Left lung (tissue), 10 donors: ENCODE measurements around the gene VMAC. TPM values are rescaled to one million over a fixed set of nuclear protein-coding genes. Genes with fewer than 3 reads are reported as not detected.

ENCODE experiments used
- ATAC-seq: fragments of 200-7000 bp; cut with Tn5 transposase; one replicate; pipeline ENCODE4 v1.9.1; 2020; ENCODE audit warnings: moderate library complexity
- DNase-seq, 4 donors: peaks; one replicate each; pipeline ENCODE4 v3.0.0-alpha.2; 2013 to 2020
- H3K27ac ChIP-seq, 2 donors: fragments of 200-600 bp; sonication (generic) in 1 of 2; one replicate each; pipeline versions ENCODE4 v1.5.0 to v1.8.0; 2020 to 2021
- H3K27me3 ChIP-seq, 2 donors: fragments of 200-600 bp; sonication (generic) in 1 of 2; one replicate each; pipeline versions ENCODE4 v1.5.0 to v1.8.0; 2020 to 2021
- H3K36me3 ChIP-seq, 2 donors: fragments of 200-600 bp; sonication (generic) in 1 of 2; one replicate each; pipeline versions ENCODE4 v1.5.0 to v1.8.0; 2020 to 2021
- H3K4me1 ChIP-seq, 2 donors: fragments of 200-600 bp; one replicate each; pipeline ENCODE4 v1.8.0; 2021
- H3K4me3 ChIP-seq, 2 donors: fragments of 200-600 bp; sonication (generic) in 1 of 2; one replicate each; pipeline versions ENCODE4 v1.5.0 to v1.8.0; 2020 to 2021; ENCODE audit warnings: mild to moderate bottlenecking in 1 of 2
- H3K9me3 ChIP-seq, 2 donors: fragments of 200-600 bp; sonication (generic) in 1 of 2; one replicate each; pipeline versions ENCODE4 v1.5.0 to v1.8.0; 2020 to 2021
- CTCF ChIP-seq, 2 donors: fragments of 200-600 bp; sonication (generic) in 1 of 2; IDR thresholded peaks; one replicate each; pipeline versions ENCODE4 v1.5.0 to v1.8.0; 2021; ENCODE audit warnings: antibody characterized with exemption in 2 of 2
- intact Hi-C, 2 donors: fragments of 100-400 bp; cut with DNase I; formaldehyde crosslinking; loops; one replicate each; pipeline versions ENCODE4 v1.11.2 to v1.14.2; 2022
- polyA plus RNA-seq, 6 donors: library from polyadenylated mRNA; unstranded; fragments of 120-200 nt; gene quantifications; one replicate each; pipeline ENCODE4 v1.2.1, GENCODE V29; 2013; ENCODE audit not compliant: insufficient read length in 6 of 6
- total RNA-seq, 2 donors: library from RNA; stranded (reverse); fragmentation: NEBNext Ultra II Directional; extraction: Animal tissue kit (Norgen Biotek cat#: 25700); gene quantifications; one replicate each; pipeline ENCODE4 v1.2.1, GENCODE V29; 2021
- donor health status: DM: no; HTN: yes; CAD: no.
- donor health status: DM: no; HTN: no; CAD: no.

VMAC gene
- total and polyA plus RNA-seq, 8 donors = 5.0 to 10.4 (median 8.5) TPM

- Histone ChIP-seq H3K36me3 (peaks cover 0 to 71% of the 10 kb centered on the region in 2 donors), H3K4me1 (peaks cover 0 to 7% of the 10 kb centered on the region in 2 donors), H3K9me3 (no peaks in the 10 kb centered on the region), H3K4me3 (no peak within 1 kb of the TSS), H3K27ac (peak within 1 kb of the TSS in 1 of 2 donors; percentile 60), H3K27me3 (no peaks in the 10 kb centered on the region)
- TF ChIP-seq CTCF (IDR thresholded peaks at IDR 0.05) = no peak
- peak in 3 of 4 donors; percentile 63 to 86 (median 76) for DNase-seq
- intact Hi-C loops = no loop called here
- peak; percentile 92 for ATAC-seq
Measured at GRCh38 chr19:5913739-5914357, 9.2 kb downstream of the VMAC start, which contains the start of gene CAPS. Gene CAPS, plus strand, starts transcription at chr19:5914254. Its CDS starts 153 bp downstream, at chr19:5914407.

- ATAC-seq = peak; percentile 21
- Histone ChIP-seq H3K27ac (peak overlapping the region in 1 of 2 donors; percentile 60), H3K4me3 (no peak overlapping the region), H3K9me3 (no peaks in the 10 kb centered on the region), H3K36me3 (peaks cover 0 to 71% of the 10 kb centered on the region in 2 donors), H3K4me1 (peaks cover 0 to 7% of the 10 kb centered on the region in 2 donors), H3K27me3 (no peaks in the 10 kb centered on the region)
- peak in 1 of 4 donors; percentile 75 for DNase-seq
- no peak for TF ChIP-seq CTCF (IDR thresholded peaks at IDR 0.05)
- intact Hi-C loops = no loop called here
Measured at GRCh38 chr19:5914358-5914774, 9.7 kb downstream of the VMAC start.

GRCh38 chr19:5914946-5915781, 10.5 kb downstream of the VMAC start:
- no peaks in the 10 kb centered on the region for H3K9me3 ChIP-seq
- intact Hi-C loops = no loop called here
- no peak for TF ChIP-seq CTCF (IDR thresholded peaks at IDR 0.05)
- H3K4me1 ChIP-seq = peaks cover 0 to 7% of the 10 kb centered on the region in 2 donors
- DNase-seq (peak in 2 of 4 donors; percentile 74 to 76), ATAC-seq (peak; percentile 74)
- H3K27ac ChIP-seq = no peak overlapping the region
- H3K4me3 ChIP-seq = no peak overlapping the region
- H3K36me3 ChIP-seq = peaks cover 0 to 71% of the 10 kb centered on the region in 2 donors
- no peaks in the 10 kb centered on the region for H3K27me3 ChIP-seq

GRCh38 chr19:5915782-5916165, 11.1 kb downstream of the VMAC start:
- ATAC-seq (no peak), DNase-seq (no peak)
- intact Hi-C loops = no loop called here
- H3K4me1 ChIP-seq = peaks cover 0 to 7% of the 10 kb centered on the region in 2 donors
- H3K27me3 ChIP-seq = no peaks in the 10 kb centered on the region
- no peaks in the 10 kb centered on the region for H3K9me3 ChIP-seq
- H3K4me3 ChIP-seq = no peak overlapping the region
- TF ChIP-seq CTCF (IDR thresholded peaks at IDR 0.05) = no peak
- H3K27ac ChIP-seq = no peak overlapping the region
- peaks cover 0 to 71% of the 10 kb centered on the region in 2 donors for H3K36me3 ChIP-seq

GRCh38 chr19:5916181-5916708, 11.6 kb downstream of the VMAC start:
- Histone ChIP-seq H3K9me3 (no peaks in the 10 kb centered on the region), H3K36me3 (peaks cover 0 to 72% of the 10 kb centered on the region in 2 donors), H3K4me1 (peaks cover 0 to 7% of the 10 kb centered on the region in 2 donors), H3K27ac (no peak overlapping the region), H3K27me3 (no peaks in the 10 kb centered on the region), H3K4me3 (no peak overlapping the region)
- no peak for DNase-seq
- no peak for TF ChIP-seq CTCF (IDR thresholded peaks at IDR 0.05)
- intact Hi-C loops = no loop called here
- no peak for ATAC-seq
